Rectal smooth muscle tissue (tissue), 1 donor: Measurements from ENCODE around the gene ROMO1.
"Not testable (repeated sequence)": the region's sequence is repeated elsewhere in the genome, so short reads cannot be mapped to it uniquely, and the experiment has no call there.

ENCODE experiments used
- H3K27ac ChIP-seq: one replicate; pipeline ENCODE4 v1.7.0; 2013; ENCODE audit warnings: low read depth, low read length, inconsistent platforms
- H3K27me3 ChIP-seq: one replicate; pipeline ENCODE4 v1.7.0; 2013; ENCODE audit warnings: low read length; ENCODE audit not compliant: control insufficient read depth, insufficient read depth
- H3K36me3 ChIP-seq: one replicate; pipeline ENCODE4 v1.7.0; 2013; ENCODE audit warnings: low read length; ENCODE audit not compliant: control insufficient read depth, insufficient read depth
- H3K4me1 ChIP-seq: one replicate; pipeline ENCODE4 v1.7.0; 2013; ENCODE audit warnings: low read length; ENCODE audit not compliant: control insufficient read depth, insufficient read depth
- H3K4me3 ChIP-seq: one replicate; pipeline ENCODE4 v1.7.0; 2013; ENCODE audit warnings: low read length
- H3K9ac ChIP-seq: one replicate; pipeline ENCODE4 v1.7.0; 2013; ENCODE audit warnings: low read length

ROMO1 gene

GRCh38 chr20:35719717-35720116 is 20.5 kb downstream of the ROMO1 start:
- Histone ChIP-seq H3K4me3 (no peak overlapping the region), H3K4me1 (no peaks in the 10 kb centered on the region), H3K36me3 (peaks cover 64% of the 10 kb centered on the region), H3K27me3 (no peaks in the 10 kb centered on the region), H3K9ac (no peak overlapping the region), H3K27ac (no peak overlapping the region)

GRCh38 chr20:35720165-35721123 is 21.2 kb downstream of the ROMO1 start:
- Histone ChIP-seq H3K27ac (no peak overlapping the region), H3K27me3 (no peaks in the 10 kb centered on the region), H3K4me3 (no peak overlapping the region), H3K4me1 (no peaks in the 10 kb centered on the region), H3K9ac (no peak overlapping the region), H3K36me3 (peaks cover 63% of the 10 kb centered on the region)

GRCh38 chr20:35721219-35721618 is 22.0 kb downstream of the ROMO1 start:
- H3K27me3 ChIP-seq, result no peaks in the 10 kb centered on the region
- H3K36me3 ChIP-seq, result peaks cover 66% of the 10 kb centered on the region
- H3K27ac ChIP-seq, result no peak overlapping the region
- no peak overlapping the region for H3K9ac ChIP-seq
- no peaks in the 10 kb centered on the region for H3K4me1 ChIP-seq
- H3K4me3 ChIP-seq, result no peak overlapping the region

- no peaks in the 10 kb centered on the region for H3K27me3 ChIP-seq
- H3K9ac ChIP-seq, result no peak overlapping the region
- no peaks in the 10 kb centered on the region for H3K4me1 ChIP-seq
- no peak overlapping the region for H3K27ac ChIP-seq
- peaks cover 63% of the 10 kb centered on the region for H3K36me3 ChIP-seq
- no peak overlapping the region for H3K4me3 ChIP-seq
These were observed 22.4 kb downstream of the ROMO1 start for GRCh38 chr20:35721621-35722020.

GRCh38 chr20:35723275-35723639 is 24.1 kb downstream of the ROMO1 start:
- H3K4me3 ChIP-seq, H3K4me1 ChIP-seq, H3K27ac ChIP-seq, H3K9ac ChIP-seq, H3K27me3 ChIP-seq: not testable (repeated sequence)
- H3K36me3 ChIP-seq, result peaks cover 61% of the 10 kb centered on the region

GRCh38 chr20:35723652-35724320 is 24.6 kb downstream of the ROMO1 start:
- H3K27me3 ChIP-seq, H3K4me3 ChIP-seq, H3K4me1 ChIP-seq, H3K9ac ChIP-seq, H3K27ac ChIP-seq: not testable (repeated sequence)
- peaks cover 61% of the 10 kb centered on the region for H3K36me3 ChIP-seq

GRCh38 chr20:35724321-35725230 is 25.4 kb downstream of the ROMO1 start:
- Histone ChIP-seq H3K36me3 (peaks cover 58% of the 10 kb centered on the region), H3K9ac (no peak overlapping the region), H3K4me3 (no peak overlapping the region), H3K27ac (no peak overlapping the region), H3K4me1 (no peaks in the 10 kb centered on the region), H3K27me3 (no peaks in the 10 kb centered on the region)

GRCh38 chr20:35726842-35727711 is 27.9 kb downstream of the ROMO1 start:
- H3K4me1 ChIP-seq, result peaks cover 5% of the 10 kb centered on the region
- H3K27me3 ChIP-seq, result no peaks in the 10 kb centered on the region
- no peak overlapping the region for H3K9ac ChIP-seq
- H3K27ac ChIP-seq, result no peak overlapping the region
- H3K4me3 ChIP-seq, result no peak overlapping the region
- H3K36me3 ChIP-seq, result peaks cover 54% of the 10 kb centered on the region

- Histone ChIP-seq H3K4me3 (no peak overlapping the region), H3K36me3 (peaks cover 58% of the 10 kb centered on the region)
These were observed 30.1 kb downstream of the ROMO1 start for GRCh38 chr20:35729283-35729807.

GRCh38 chr20:35729836-35730582 is 30.8 kb downstream of the ROMO1 start:
- Histone ChIP-seq H3K9ac (no peak overlapping the region), H3K27me3 (no peaks in the 10 kb centered on the region), H3K27ac (no peak overlapping the region), H3K4me1 (peaks cover 5% of the 10 kb centered on the region), H3K36me3 (peaks cover 56% of the 10 kb centered on the region), H3K4me3 (no peak overlapping the region)

More at GRCh38 chr20:35729283-35729807, 30.1 kb downstream of the ROMO1 start:
- Histone ChIP-seq H3K9ac (no peak overlapping the region), H3K27me3 (no peaks in the 10 kb centered on the region), H3K27ac (no peak overlapping the region), H3K4me1 (peaks cover 5% of the 10 kb centered on the region)
